Lower leg skin (tissue), 4 donors: ENCODE measurements around the gene SENP2. TPM values are rescaled to one million over a fixed set of nuclear protein-coding genes. Genes with fewer than 3 reads are reported as not detected.
"Not testable (repeated sequence)": the region's sequence is repeated elsewhere in the genome, so short reads cannot be mapped to it uniquely, and the experiment has no call there.

Experiments used
- DNase-seq, 2 donors: peaks; one replicate each; pipeline ENCODE4 v3.0.0-alpha.2; 2019; ENCODE audit warnings: low spot score in 2 of 2
- H3K4me3 ChIP-seq: fragments of 200-600 bp; sonication (generic); 2 replicates; pipeline ENCODE4 v1.5.1; 2017; ENCODE audit warnings: mild to moderate bottlenecking, low read depth; ENCODE audit not compliant: poor library complexity, severe bottlenecking
- CTCF ChIP-seq, 3 donors: fragments of 450-650 bp; IDR thresholded peaks; one replicate each; pipeline ENCODE4 v1.5.1; 2016; ENCODE audit warnings: antibody characterized with exemption in 3 of 3, mild to moderate bottlenecking in 3 of 3, moderate library complexity in 2 of 3
- POLR2A ChIP-seq, 2 donors: fragments of 450-650 bp; IDR thresholded peaks; one replicate each; pipeline ENCODE4 v1.6.1; 2016 to 2017; ENCODE audit warnings: antibody characterized with exemption in 2 of 2, mild to moderate bottlenecking in 1 of 2, moderate library complexity in 1 of 2
- WGBS, 2 donors: methylation state at CpG; one replicate each; pipeline ENCODE4 v1.1.5; 2018; 5-methylcytosine and 5-hydroxymethylcytosine counted together
- intact Hi-C: fragments of 100-400 bp; cut with DNase I; formaldehyde crosslinking; loops from one replicate; pipeline ENCODE4 v1.15.0; 2023; ENCODE audit warnings: low total_unique reads
- total RNA-seq, 4 donors: library from RNA; depleted of rRNA; stranded (reverse); fragments of >200 nt; gene quantifications; one replicate each; pipeline ENCODE4 v1.1.0, GENCODE V29; 2016

The SENP2 gene
- total RNA-seq, 4 donors from 2014 or later, result 19.9 to 45.9 (median 30.9) TPM

GRCh38 chr3:185560676-185561075 is 25.4 kb upstream of the SENP2 start:
- H3K4me3 ChIP-seq, result no peak overlapping the region
- DNase-seq, result no peak
- intact Hi-C loops, result no loop called here
- TF ChIP-seq CTCF (IDR thresholded peaks at IDR 0.05) (no peak), POLR2A (IDR thresholded peaks at IDR 0.05) (no peak)
- 91 to 92% methylated on average over 13 of the region's 13 CpGs for WGBS, 2 donors

- intact Hi-C loops, result no loop called here
- peak in 1 of 2 donors; percentile 85 for DNase-seq
- no peak overlapping the region for H3K4me3 ChIP-seq
- TF ChIP-seq POLR2A (IDR thresholded peaks at IDR 0.05) (no peak), CTCF (IDR thresholded peaks at IDR 0.05) (no peak)
- 73 to 80% methylated on average over 8 of the region's 8 CpGs for WGBS, 2 donors
These were observed 24.6 kb upstream of the SENP2 start for GRCh38 chr3:185561374-185561943.

GRCh38 chr3:185561958-185562357 is 24.1 kb upstream of the SENP2 start:
- 39 to 48% methylated on average over 5 of the region's 5 CpGs for WGBS, 2 donors
- DNase-seq, result no peak

GRCh38 chr3:185572183-185572582 is 13.9 kb upstream of the SENP2 start:
- H3K4me3 ChIP-seq, result no peak overlapping the region
- WGBS, 2 donors, result 85 to 90% methylated on average over 5 of the region's 5 CpGs
- intact Hi-C loops, result loop anchor here (10.0 kb wide), 1 partner anchor 217 kb away; no protein-coding TSS in a partner anchor
- DNase-seq, result no peak
- TF ChIP-seq CTCF (IDR thresholded peaks at IDR 0.05), result no peak
- TF ChIP-seq POLR2A (IDR thresholded peaks at IDR 0.05), result no peak

More at GRCh38 chr3:185561958-185562357, 24.1 kb upstream of the SENP2 start:
- TF ChIP-seq CTCF (IDR thresholded peaks at IDR 0.05), result no peak
- no peak for TF ChIP-seq POLR2A (IDR thresholded peaks at IDR 0.05)
- intact Hi-C loops, result no loop called here
- no peak overlapping the region for H3K4me3 ChIP-seq

GRCh38 chr3:185575108-185575869 is 10.8 kb upstream of the SENP2 start:
- not testable (repeated sequence) for H3K4me3 ChIP-seq, DNase-seq
- 28 to 29% methylated on average over 17 of the region's 17 CpGs for WGBS, 2 donors
- intact Hi-C loops, result loop anchor here (10.0 kb wide), 1 partner anchor 220 kb away; no protein-coding TSS in a partner anchor

GRCh38 chr3:185582236-185582635 is 3.9 kb upstream of the SENP2 start:
- no peak for DNase-seq
- no peak overlapping the region for H3K4me3 ChIP-seq
- 62 to 66% methylated on average over 3 of the region's 3 CpGs for WGBS, 2 donors
- intact Hi-C loops, result no loop called here
- TF ChIP-seq CTCF (IDR thresholded peaks at IDR 0.05), result no peak
- no peak for TF ChIP-seq POLR2A (IDR thresholded peaks at IDR 0.05)
